Ovary (tissue), 3 donors: ENCODE results near the gene ST14.

ENCODE experiments used
- CTCF ChIP-seq, 3 donors: fragments of 450-650 bp in 2 of 3; fragments of 200-600 bp in 1 of 3; IDR thresholded peaks; one replicate each; pipeline versions ENCODE4 v1.5.1 to v1.8.0; 2016 to 2022; ENCODE audit warnings: antibody characterized with exemption in 3 of 3, mild to moderate bottlenecking in 1 of 3
- EP300 ChIP-seq: sonication (generic); formaldehyde crosslinking; IDR thresholded peaks from one replicate; pipeline ENCODE4 v1.6.1; 2017; ENCODE audit warnings: antibody characterized with exemption
- POLR2A ChIP-seq: fragments of 450-650 bp; IDR thresholded peaks from one replicate; pipeline ENCODE4 v1.6.1; 2017; ENCODE audit warnings: antibody characterized with exemption, mild to moderate bottlenecking, moderate library complexity
- donor health status: DM: no; HTN: no; CAD: no.

- no peak for TF ChIP-seq CTCF (IDR thresholded peaks at IDR 0.05)
- no peak for TF ChIP-seq POLR2A
- no peak for TF ChIP-seq EP300
Observed at GRCh38 chr11:130151196-130151595, 8.4 kb upstream of the ST14 start.
